HG02973 (cell line): ENCODE measurements around the gene LY6G6D.
"Not testable (repeated sequence)": the region's sequence is repeated elsewhere in the genome, so short reads cannot be mapped to it uniquely, and the experiment has no call there.

Experiments
- ATAC-seq: cut with Tn5 transposase; IDR thresholded peaks from one replicate; pipeline ENCODE4 v1.9.1; 2021; ENCODE audit warnings: moderate library complexity; ENCODE audit not compliant: unreplicated experiment

LY6G6D gene

GRCh38 chr6:31691564-31692108 lies 23.5 kb upstream of the LY6G6D start:
- no peak for ATAC-seq

GRCh38 chr6:31692353-31692752 lies 22.8 kb upstream of the LY6G6D start:
- no peak for ATAC-seq

- ATAC-seq, result no peak
Observed at GRCh38 chr6:31692886-31693285, 22.3 kb upstream of the LY6G6D start.

- ATAC-seq, result no peak
Observed at GRCh38 chr6:31693535-31693934, 21.6 kb upstream of the LY6G6D start.

GRCh38 chr6:31697555-31697954 lies 17.6 kb upstream of the LY6G6D start:
- no peak for ATAC-seq

GRCh38 chr6:31700740-31701401 lies 14.3 kb upstream of the LY6G6D start:
- ATAC-seq, result no peak

- no peak for ATAC-seq
Observed at GRCh38 chr6:31701666-31702404, 13.3 kb upstream of the LY6G6D start.

GRCh38 chr6:31702405-31702818 lies 12.7 kb upstream of the LY6G6D start:
- ATAC-seq, result peak; percentile 4

- ATAC-seq, result peak; percentile 77
Observed at GRCh38 chr6:31702819-31703716, 12.1 kb upstream of the LY6G6D start, which contains the start of gene ABHD16A. Gene ABHD16A, minus strand, starts transcription at chr6:31703324. Its CDS starts 43 bp downstream, at chr6:31703281.

GRCh38 chr6:31705931-31706330 lies 9.2 kb upstream of the LY6G6D start:
- no peak for ATAC-seq

GRCh38 chr6:31706599-31706998 lies 8.5 kb upstream of the LY6G6D start, which contains the start of gene LY6G6F:
Gene LY6G6F, plus strand, starts transcription at chr6:31706866. Its CDS starts 41 bp downstream, at chr6:31706907.
- no peak for ATAC-seq

GRCh38 chr6:31707701-31708100 lies 7.4 kb upstream of the LY6G6D start:
- ATAC-seq, result no peak

GRCh38 chr6:31708224-31708623 lies 6.9 kb upstream of the LY6G6D start:
- ATAC-seq, result no peak

GRCh38 chr6:31709157-31709556 lies 6.0 kb upstream of the LY6G6D start:
- not testable (repeated sequence) for ATAC-seq

- no peak for ATAC-seq
Observed at GRCh38 chr6:31710523-31711219, 4.5 kb upstream of the LY6G6D start.

- no peak for ATAC-seq
Observed at GRCh38 chr6:31711233-31711632, 3.9 kb upstream of the LY6G6D start.

GRCh38 chr6:31712296-31712695 lies 2.9 kb upstream of the LY6G6D start:
- ATAC-seq, result no peak

- no peak for ATAC-seq
Observed at GRCh38 chr6:31713465-31713864, 1.7 kb upstream of the LY6G6D start.

GRCh38 chr6:31713991-31714684 lies 1.0 kb upstream of the LY6G6D start:
- no peak for ATAC-seq
